Upper lobe of right lung (tissue), 1 donor: ENCODE data around the gene ANKRD44. TPM values are rescaled to one million over a fixed set of nuclear protein-coding genes. Genes with fewer than 3 reads are reported as not detected.

ENCODE experiments used
- ATAC-seq: fragments of 200-7000 bp; cut with Tn5 transposase; one replicate; pipeline ENCODE4 v1.9.1; 2020; ENCODE audit warnings: mild to moderate bottlenecking, moderate library complexity
- DNase-seq: peaks from one replicate; pipeline ENCODE4 v3.0.0-alpha.2; 2020
- H3K27ac ChIP-seq: fragments of 200-600 bp; one replicate; pipeline ENCODE4 v1.8.0; 2022
- H3K27me3 ChIP-seq: fragments of 200-600 bp; one replicate; pipeline ENCODE4 v1.8.0; 2022; ENCODE audit warnings: mild to moderate bottlenecking
- H3K36me3 ChIP-seq: fragments of 200-600 bp; one replicate; pipeline ENCODE4 v1.8.0; 2022
- H3K4me1 ChIP-seq: fragments of 200-600 bp; one replicate; pipeline ENCODE4 v1.8.0; 2022
- H3K4me3 ChIP-seq: fragments of 200-600 bp; one replicate; pipeline ENCODE4 v1.8.0; 2022; ENCODE audit warnings: mild to moderate bottlenecking
- H3K9me3 ChIP-seq: fragments of 200-600 bp; one replicate; pipeline ENCODE4 v1.8.0; 2022
- CTCF ChIP-seq: fragments of 200-600 bp; IDR thresholded peaks from one replicate; pipeline ENCODE4 v1.8.0; 2022; ENCODE audit warnings: antibody characterized with exemption
- intact Hi-C: fragments of 100-400 bp; cut with DNase I; formaldehyde crosslinking; loops from one replicate; pipeline ENCODE4 v1.11.0; 2022
- total RNA-seq: library from RNA; stranded (reverse); fragmentation: NEBNext Ultra II Directional; extraction: Animal tissue kit (Norgen Biotek cat#: 25700); gene quantifications from one replicate; pipeline ENCODE4 v1.2.1, GENCODE V29; 2021
- donor health status: DM: no; HTN: yes; CAD: no; lungs with severe emphysema.

ANKRD44 gene
- total RNA-seq, 1 donor from 2014 or later: 51.4 TPM

DNA sequence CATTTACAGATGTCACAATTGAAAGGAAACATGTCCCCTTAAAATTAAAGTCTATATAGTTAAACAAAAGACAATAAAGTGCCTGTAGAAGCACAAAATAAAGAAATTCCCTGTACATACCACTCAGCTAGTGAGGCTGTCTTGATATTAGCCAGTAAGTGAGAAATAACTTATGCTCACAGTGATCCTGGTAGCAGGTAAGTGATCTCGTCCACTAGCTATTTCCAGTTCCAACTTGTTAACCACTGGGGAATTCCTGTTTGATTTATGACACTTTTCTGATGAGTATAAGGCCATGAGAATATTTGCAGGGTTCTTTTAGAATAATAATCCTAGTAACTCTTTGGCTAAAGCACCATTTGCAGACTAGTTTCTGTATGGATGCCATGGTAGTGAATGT lies 256.1 kb downstream of the ANKRD44 start:
- no peak for ATAC-seq
- intact Hi-C loops: no loop called here

DNA sequence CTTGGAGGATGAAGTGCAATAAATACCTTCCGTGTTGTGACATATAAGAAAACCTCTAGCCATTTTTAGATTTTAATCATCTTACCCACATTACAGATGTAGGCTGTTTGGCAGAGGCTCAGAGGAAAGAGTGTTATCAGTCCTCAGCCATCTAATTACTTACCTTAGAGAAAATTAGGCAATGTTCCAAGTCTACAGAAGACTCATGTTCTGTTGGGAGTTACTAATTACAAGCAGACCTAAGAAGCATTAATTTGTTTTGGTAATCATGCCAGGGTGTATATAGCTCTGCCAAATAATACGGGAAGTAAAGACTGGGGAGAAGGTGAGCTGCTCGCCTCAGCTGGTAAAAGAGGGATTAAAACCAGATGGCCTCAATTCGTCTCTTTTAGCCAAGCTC lies 258.2 kb downstream of the ANKRD44 start:
- TF ChIP-seq CTCF: no peak
- intact Hi-C loops: no loop called here
- H3K27ac ChIP-seq: no peak overlapping the region

More for the DNA sequence above, 256.1 kb downstream of the ANKRD44 start:
- no peak for TF ChIP-seq CTCF
- H3K9me3 ChIP-seq: peaks cover 3% of the 10 kb centered on the region
- H3K36me3 ChIP-seq: peaks cover 10% of the 10 kb centered on the region
- no peak overlapping the region for H3K4me3 ChIP-seq
- H3K4me1 ChIP-seq: no peaks in the 10 kb centered on the region
- no peaks in the 10 kb centered on the region for H3K27me3 ChIP-seq
- DNase-seq: no peak
- H3K27ac ChIP-seq: no peak overlapping the region

DNA sequence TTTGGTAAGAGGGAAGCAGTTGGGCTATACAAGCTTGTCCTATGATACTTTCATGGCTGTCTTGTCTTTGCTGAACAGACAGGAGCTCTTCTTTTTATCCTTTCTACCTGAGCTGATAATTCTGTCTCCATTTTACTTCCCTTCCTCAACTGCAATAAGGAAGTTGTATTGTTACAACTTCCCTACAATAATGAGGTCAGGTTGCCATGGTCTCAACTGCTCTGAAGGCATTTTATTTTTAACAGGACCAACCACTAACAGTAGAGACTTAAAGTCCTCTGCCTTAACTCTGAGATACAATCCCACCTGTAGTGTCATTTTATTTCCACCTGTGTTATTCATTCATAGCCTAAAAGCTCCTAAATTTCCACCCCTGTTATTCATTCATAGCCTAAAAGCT lies 265.5 kb downstream of the ANKRD44 start:
- ATAC-seq (no peak), DNase-seq (no peak)
- intact Hi-C loops: no loop called here
- Histone ChIP-seq H3K27ac (no peak overlapping the region), H3K27me3 (no peaks in the 10 kb centered on the region), H3K9me3 (no peaks in the 10 kb centered on the region), H3K4me1 (no peaks in the 10 kb centered on the region), H3K4me3 (no peak overlapping the region), H3K36me3 (peaks cover 4% of the 10 kb centered on the region)
- no peak for TF ChIP-seq CTCF

More for the DNA sequence above, 258.2 kb downstream of the ANKRD44 start:
- Histone ChIP-seq H3K4me1 (no peaks in the 10 kb centered on the region), H3K9me3 (peaks cover 3% of the 10 kb centered on the region), H3K36me3 (peaks cover 10% of the 10 kb centered on the region), H3K27me3 (no peaks in the 10 kb centered on the region), H3K4me3 (no peak overlapping the region)
- no peak for ATAC-seq
- no peak for DNase-seq

DNA sequence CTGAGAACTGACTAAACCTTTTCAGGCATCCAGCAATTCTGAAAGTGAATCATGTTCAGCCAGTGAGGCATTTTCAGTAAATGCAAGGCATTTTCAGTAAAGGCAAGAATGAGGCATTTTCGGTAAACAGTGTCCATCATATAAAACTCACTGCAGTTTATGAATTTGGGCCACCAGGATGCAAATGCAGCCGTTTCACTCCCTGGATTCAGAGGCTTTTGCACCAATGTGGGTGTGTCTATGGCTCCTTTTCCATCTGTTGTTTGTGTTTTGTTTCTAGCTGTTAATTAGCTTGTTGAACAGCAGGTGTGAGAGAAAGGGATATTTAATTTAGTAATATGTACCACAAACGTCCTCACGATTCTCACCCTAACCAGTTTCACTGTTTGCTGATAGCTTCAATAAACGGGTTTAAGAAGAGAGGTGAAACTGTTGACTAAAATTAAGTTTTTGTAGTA lies 267.8 kb downstream of the ANKRD44 start:
- Histone ChIP-seq H3K36me3 (peaks cover 4% of the 10 kb centered on the region), H3K27me3 (no peaks in the 10 kb centered on the region), H3K4me3 (no peak overlapping the region), H3K27ac (no peak overlapping the region), H3K9me3 (no peaks in the 10 kb centered on the region), H3K4me1 (peaks cover 3% of the 10 kb centered on the region)
- TF ChIP-seq CTCF: no peak
- no peak for ATAC-seq
- intact Hi-C loops: no loop called here
- no peak for DNase-seq

GRCh38 chr2:197037863-197038398 lies 272.6 kb downstream of the ANKRD44 start:
- peaks cover 4% of the 10 kb centered on the region for H3K36me3 ChIP-seq
- no peaks in the 10 kb centered on the region for H3K9me3 ChIP-seq
- intact Hi-C loops: no loop called here
- peaks cover 3% of the 10 kb centered on the region for H3K4me1 ChIP-seq
- H3K27me3 ChIP-seq: no peaks in the 10 kb centered on the region
- no peak overlapping the region for H3K27ac ChIP-seq
- DNase-seq (no peak), ATAC-seq (no peak)
- no peak for TF ChIP-seq CTCF
- no peak overlapping the region for H3K4me3 ChIP-seq

DNA sequence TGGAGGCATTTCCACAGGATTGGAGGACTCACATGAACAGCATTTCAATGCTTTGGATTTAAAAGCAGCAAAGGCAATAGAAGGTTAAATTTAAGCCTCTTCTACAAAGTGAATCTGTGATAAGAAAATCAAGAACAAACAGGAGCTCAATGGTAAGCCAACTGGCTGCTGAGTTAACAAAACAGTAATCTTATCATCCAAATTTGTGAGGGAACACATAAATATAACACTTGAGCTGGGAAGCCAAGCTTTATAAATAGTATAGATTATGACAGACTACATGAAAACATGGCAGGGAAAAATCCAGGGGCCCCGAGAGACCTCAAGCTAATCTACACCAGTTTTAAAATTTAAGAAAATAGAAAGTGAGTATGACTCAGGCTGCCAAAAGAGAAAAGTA lies 275.6 kb downstream of the ANKRD44 start:
- intact Hi-C loops: no loop called here
- no peak for TF ChIP-seq CTCF
- Histone ChIP-seq H3K27me3 (no peaks in the 10 kb centered on the region), H3K9me3 (no peaks in the 10 kb centered on the region), H3K4me1 (peaks cover 3% of the 10 kb centered on the region), H3K4me3 (no peak overlapping the region), H3K36me3 (no peaks in the 10 kb centered on the region), H3K27ac (no peak overlapping the region)
- DNase-seq (no peak), ATAC-seq (no peak)
